Progenitor cell of endocrine pancreas (in vitro differentiated cells): ENCODE measurements around the gene MTUS2. TPM values are rescaled to one million over a fixed set of nuclear protein-coding genes. Genes with fewer than 3 reads are reported as not detected.

Experiments used
- DNase-seq: peaks from one replicate; pipeline ENCODE4 v3.0.0; 2021; ENCODE audit warnings: low spot score; ENCODE audit not compliant: unreplicated experiment
- H3K27ac Mint-ChIP-seq: 2 replicates; pipeline ENCODE4 v1.8.0; 2021; ENCODE audit warnings: mild to moderate bottlenecking, moderate library complexity, mixed read lengths
- H3K27me3 Mint-ChIP-seq: 2 replicates; pipeline ENCODE4 v1.8.0; 2021; ENCODE audit warnings: mixed read lengths
- H3K36me3 Mint-ChIP-seq: 2 replicates; pipeline ENCODE4 v1.8.0; 2022; ENCODE audit warnings: mixed read lengths; ENCODE audit not compliant: insufficient read depth
- H3K4me1 Mint-ChIP-seq: 2 replicates; pipeline ENCODE4 v1.8.0; 2021; ENCODE audit warnings: low read depth, mixed read lengths
- H3K4me3 Mint-ChIP-seq: 2 replicates; pipeline ENCODE4 v1.8.0; 2021; ENCODE audit warnings: low read depth, mild to moderate bottlenecking, moderate library complexity, mixed read lengths
- H3K9me3 Mint-ChIP-seq: 2 replicates; pipeline ENCODE4 v1.8.0; 2021; ENCODE audit warnings: low read depth, mixed read lengths
- total RNA-seq: library from RNA; stranded (reverse); gene quantifications from 2 replicates; pipeline ENCODE4 v1.2.1, GENCODE V29; 2021
- TF ChIP-seq, protein P1 (sequence below): fragments of 200-600 bp; sonication (generic); IDR thresholded peaks from one replicate; pipeline ENCODE4 v1.5.0; 2021; ENCODE audit warnings: antibody characterized with exemption, mild to moderate bottlenecking; ENCODE audit not compliant: unreplicated experiment

Gene MTUS2
- total RNA-seq, 1 donor from 2014 or later = 9.3 TPM

DNA sequence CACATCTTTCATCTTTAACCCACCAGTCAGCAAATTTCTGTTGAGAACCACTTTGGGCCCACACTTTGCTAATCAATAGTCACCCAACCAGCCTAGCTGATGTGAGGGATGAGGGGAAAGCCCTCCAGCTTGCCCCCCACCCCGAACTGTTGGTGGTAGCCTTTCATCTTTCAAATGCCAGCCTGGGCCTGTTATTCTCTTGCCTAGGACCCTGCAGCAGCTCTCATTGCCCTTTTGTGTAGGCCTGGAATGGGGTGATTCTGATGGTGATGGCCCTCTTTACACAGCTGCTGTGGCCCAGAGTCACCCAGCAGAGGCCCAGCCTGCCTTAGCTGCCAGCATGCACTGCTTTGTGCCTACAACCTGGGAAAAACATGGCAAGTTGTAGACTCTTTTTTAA lies 480.9 kb downstream of the MTUS2 start:
- no peak for DNase-seq
- peaks cover 8% of the 10 kb centered on the region for H3K36me3 Mint-ChIP-seq
- peaks cover 1% of the 10 kb centered on the region for H3K4me1 Mint-ChIP-seq
- TF ChIP-seq, protein P1, sequence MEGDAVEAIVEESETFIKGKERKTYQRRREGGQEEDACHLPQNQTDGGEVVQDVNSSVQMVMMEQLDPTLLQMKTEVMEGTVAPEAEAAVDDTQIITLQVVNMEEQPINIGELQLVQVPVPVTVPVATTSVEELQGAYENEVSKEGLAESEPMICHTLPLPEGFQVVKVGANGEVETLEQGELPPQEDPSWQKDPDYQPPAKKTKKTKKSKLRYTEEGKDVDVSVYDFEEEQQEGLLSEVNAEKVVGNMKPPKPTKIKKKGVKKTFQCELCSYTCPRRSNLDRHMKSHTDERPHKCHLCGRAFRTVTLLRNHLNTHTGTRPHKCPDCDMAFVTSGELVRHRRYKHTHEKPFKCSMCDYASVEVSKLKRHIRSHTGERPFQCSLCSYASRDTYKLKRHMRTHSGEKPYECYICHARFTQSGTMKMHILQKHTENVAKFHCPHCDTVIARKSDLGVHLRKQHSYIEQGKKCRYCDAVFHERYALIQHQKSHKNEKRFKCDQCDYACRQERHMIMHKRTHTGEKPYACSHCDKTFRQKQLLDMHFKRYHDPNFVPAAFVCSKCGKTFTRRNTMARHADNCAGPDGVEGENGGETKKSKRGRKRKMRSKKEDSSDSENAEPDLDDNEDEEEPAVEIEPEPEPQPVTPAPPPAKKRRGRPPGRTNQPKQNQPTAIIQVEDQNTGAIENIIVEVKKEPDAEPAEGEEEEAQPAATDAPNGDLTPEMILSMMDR = no peak
- peaks cover 23% of the 10 kb centered on the region for H3K9me3 Mint-ChIP-seq
- H3K4me3 Mint-ChIP-seq = no peak overlapping the region
- no peak overlapping the region for H3K27ac Mint-ChIP-seq
- no peaks in the 10 kb centered on the region for H3K27me3 Mint-ChIP-seq

DNA sequence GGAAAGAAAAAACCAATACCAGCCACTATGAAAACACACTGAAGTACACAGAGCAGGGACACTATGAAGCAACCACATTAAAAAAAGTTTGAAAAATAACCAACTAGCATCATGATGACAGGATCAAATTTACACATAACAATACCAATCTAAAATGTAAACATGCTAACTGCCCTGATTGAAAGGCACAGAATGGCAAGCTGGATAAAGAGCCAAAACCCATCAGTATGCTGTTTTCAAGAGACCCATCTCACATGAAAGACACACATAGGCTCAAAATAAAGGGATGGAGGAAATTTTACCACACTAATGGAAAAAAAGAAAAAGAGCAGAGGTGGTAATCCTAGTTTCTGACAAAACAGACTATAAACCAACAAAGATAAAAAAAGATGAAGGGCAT lies 484.0 kb downstream of the MTUS2 start:
- DNase-seq = no peak
- Mint-ChIP-seq H3K4me3 (no peak overlapping the region), H3K27ac (no peak overlapping the region), H3K9me3 (peaks cover 44% of the 10 kb centered on the region), H3K36me3 (peaks cover 8% of the 10 kb centered on the region), H3K4me1 (no peaks in the 10 kb centered on the region), H3K27me3 (no peaks in the 10 kb centered on the region)
- TF ChIP-seq, protein P1 = no peak

DNA sequence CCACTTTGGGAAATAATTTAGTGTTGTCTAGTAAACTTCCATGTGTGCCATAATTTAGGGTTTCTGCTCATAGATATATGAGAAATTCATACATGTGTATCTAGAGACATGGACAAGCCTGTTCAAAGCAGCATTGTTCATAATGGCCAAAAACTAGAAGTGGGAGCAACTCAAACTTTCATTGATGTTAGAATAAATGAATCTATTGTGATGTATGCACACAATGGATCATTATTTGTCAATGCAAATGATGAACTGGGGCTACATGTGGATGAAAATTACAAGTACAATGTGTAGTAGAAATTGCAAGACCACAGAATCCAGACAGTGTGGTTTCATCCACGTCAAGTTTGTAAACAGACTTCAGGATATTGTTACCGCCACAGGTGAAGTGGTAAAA lies 490.7 kb downstream of the MTUS2 start:
- TF ChIP-seq, protein P1 = no peak
- no peak overlapping the region for H3K4me3 Mint-ChIP-seq
- no peaks in the 10 kb centered on the region for H3K36me3 Mint-ChIP-seq
- no peak overlapping the region for H3K27ac Mint-ChIP-seq
- DNase-seq = no peak
- H3K9me3 Mint-ChIP-seq = peaks cover 21% of the 10 kb centered on the region
- no peaks in the 10 kb centered on the region for H3K27me3 Mint-ChIP-seq
- no peaks in the 10 kb centered on the region for H3K4me1 Mint-ChIP-seq

DNA sequence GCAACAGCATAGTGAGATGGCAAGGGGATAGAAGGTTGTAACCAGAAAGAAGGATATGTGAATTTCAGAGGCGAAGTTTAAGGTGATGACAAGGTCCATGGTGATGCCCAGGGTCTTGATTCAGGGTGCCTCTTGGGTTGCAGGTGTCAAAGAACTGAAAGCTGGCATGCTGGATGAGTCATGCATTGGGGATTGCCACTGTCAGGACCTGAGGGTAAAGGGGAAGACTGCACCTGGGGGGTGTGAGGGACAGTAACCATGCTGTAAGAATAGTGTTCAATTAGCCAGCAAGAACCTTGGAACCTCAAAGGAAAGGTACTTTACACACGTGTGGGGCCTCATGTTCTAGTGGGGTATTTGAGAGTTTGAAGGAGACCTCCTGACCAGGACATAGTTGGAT lies 495.7 kb downstream of the MTUS2 start:
- Mint-ChIP-seq H3K4me1 (peaks cover 6% of the 10 kb centered on the region), H3K27me3 (peaks cover 3% of the 10 kb centered on the region), H3K36me3 (no peaks in the 10 kb centered on the region), H3K4me3 (no peak overlapping the region), H3K9me3 (no peaks in the 10 kb centered on the region), H3K27ac (no peak overlapping the region)
- DNase-seq = no peak
- TF ChIP-seq, protein P1 = no peak

DNA sequence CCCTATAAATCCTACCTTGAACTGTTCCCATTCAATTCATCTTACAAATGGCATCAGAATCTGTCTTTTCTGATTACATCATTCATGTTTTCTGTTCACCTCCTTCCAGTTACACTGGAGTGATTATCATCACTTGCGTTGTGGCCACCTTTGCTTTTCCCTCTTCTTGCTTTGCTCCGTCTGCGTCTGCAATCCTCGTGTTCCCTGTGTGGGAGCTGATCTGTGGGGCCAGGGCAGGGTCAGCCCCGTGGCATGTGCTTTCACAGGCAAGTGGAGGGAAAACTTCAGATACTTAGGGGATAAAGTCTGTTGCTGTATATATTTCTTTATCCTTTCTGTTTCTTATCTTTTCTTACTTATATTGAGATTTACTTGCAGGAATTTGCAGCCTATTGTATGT lies 497.7 kb downstream of the MTUS2 start:
- Mint-ChIP-seq H3K27me3 (peaks cover 3% of the 10 kb centered on the region), H3K4me3 (no peak overlapping the region), H3K27ac (no peak overlapping the region), H3K9me3 (peaks cover 3% of the 10 kb centered on the region), H3K4me1 (peaks cover 6% of the 10 kb centered on the region), H3K36me3 (no peaks in the 10 kb centered on the region)
- no peak for DNase-seq
- TF ChIP-seq, protein P1 = no peak
